OCI-LY3 (cell line): ENCODE data around the gene ALDH1L1.

Experiments used
- H2AFZ ChIP-seq: fragments of 200-600, 300-600 bp; shearing (Covaris generic); 2 replicates; pipeline ENCODE4 v1.6.0; 2014; ENCODE audit warnings: antibody characterized with exemption, low read depth, low read length
- H3K27ac ChIP-seq: fragments of 200-600, 300-600 bp; sonication (generic); 2 replicates; pipeline ENCODE4 v1.5.1; 2014; ENCODE audit warnings: mild to moderate bottlenecking, low read length, moderate library complexity, mixed read lengths
- H3K27me3 ChIP-seq: fragments of 200-600, 300-600 bp; sonication (generic); 2 replicates; pipeline ENCODE4 v1.6.1; 2014; ENCODE audit warnings: low read depth, low read length, mixed read lengths
- H3K36me3 ChIP-seq: fragments of 200-600, 300-600 bp; sonication (generic); replicated peaks from 2 replicates; pipeline ENCODE3; 2014; ENCODE audit warnings: low read depth, low read length, mixed read lengths
- H3K4me1 ChIP-seq: fragments of 300-600, 200-600 bp; sonication (generic); 2 replicates; pipeline ENCODE4 v1.6.1; 2014; ENCODE audit warnings: low read length, mixed read lengths
- H3K4me2 ChIP-seq: fragments of 200-600, 300-600 bp; sonication (generic); 2 replicates; pipeline ENCODE4 v1.6.1; 2014; ENCODE audit warnings: low read length, mixed read lengths
- H3K4me3 ChIP-seq: fragments of 300-600, 200-600 bp; sonication (generic); 2 replicates; pipeline ENCODE4 v1.5.1; 2014; ENCODE audit warnings: antibody characterized with exemption, mild to moderate bottlenecking, low read length, moderate library complexity
- H3K79me2 ChIP-seq: fragments of 300-600, 200-600 bp; shearing (Covaris generic); 2 replicates; pipeline ENCODE4 v1.6.1; 2014; ENCODE audit warnings: mild to moderate bottlenecking, low read length, mixed read lengths
- H3K9ac ChIP-seq: fragments of 300-600, 200-600 bp; shearing (Covaris generic); 2 replicates; pipeline ENCODE4 v1.6.0; 2014; ENCODE audit warnings: mild to moderate bottlenecking, low read length, moderate library complexity
- H3K9me3 ChIP-seq: fragments of 200-600, 300-600 bp; shearing (Covaris generic); 2 replicates; pipeline ENCODE4 v1.6.1; 2014; ENCODE audit warnings: low read length, mixed read lengths; ENCODE audit not compliant: insufficient read depth
- H4K20me1 ChIP-seq: fragments of 200-600, 300-600 bp; sonication (generic); 2 replicates; pipeline ENCODE4 v1.6.1; 2016; ENCODE audit warnings: low read length, mixed read lengths; ENCODE audit not compliant: insufficient read depth
- EZH2phosphoT487 ChIP-seq: fragments of 200-600 bp; shearing (Covaris generic); IDR thresholded peaks from 2 replicates; pipeline ENCODE4 v1.6.1; 2018; ENCODE audit warnings: antibody characterized with exemption, mixed run types, low read depth
- TF ChIP-seq, protein P1 (sequence below): fragments of 200-600, 300-600 bp; sonication (generic); IDR thresholded peaks from 2 replicates; pipeline ENCODE4 v1.5.1; 2014; ENCODE audit warnings: antibody characterized with exemption, low read length, low read depth

Gene ALDH1L1

GRCh38 chr3:126110431-126111125 is 69.8 kb downstream of the ALDH1L1 start:
- Histone ChIP-seq H2AFZ (no peak overlapping the region), H3K79me2 (no peaks in the 10 kb centered on the region), H3K4me2 (no peak overlapping the region), H3K9me3 (no peaks in the 10 kb centered on the region), H3K27me3 (no peaks in the 10 kb centered on the region), H4K20me1 (no peaks in the 10 kb centered on the region), H3K4me3 (no peak overlapping the region), H3K27ac (no peak overlapping the region), H3K9ac (no peak overlapping the region), H3K36me3 (no peaks in the 10 kb centered on the region), H3K4me1 (no peaks in the 10 kb centered on the region)
- no peak for TF ChIP-seq EZH2phosphoT487
- TF ChIP-seq, protein P1, sequence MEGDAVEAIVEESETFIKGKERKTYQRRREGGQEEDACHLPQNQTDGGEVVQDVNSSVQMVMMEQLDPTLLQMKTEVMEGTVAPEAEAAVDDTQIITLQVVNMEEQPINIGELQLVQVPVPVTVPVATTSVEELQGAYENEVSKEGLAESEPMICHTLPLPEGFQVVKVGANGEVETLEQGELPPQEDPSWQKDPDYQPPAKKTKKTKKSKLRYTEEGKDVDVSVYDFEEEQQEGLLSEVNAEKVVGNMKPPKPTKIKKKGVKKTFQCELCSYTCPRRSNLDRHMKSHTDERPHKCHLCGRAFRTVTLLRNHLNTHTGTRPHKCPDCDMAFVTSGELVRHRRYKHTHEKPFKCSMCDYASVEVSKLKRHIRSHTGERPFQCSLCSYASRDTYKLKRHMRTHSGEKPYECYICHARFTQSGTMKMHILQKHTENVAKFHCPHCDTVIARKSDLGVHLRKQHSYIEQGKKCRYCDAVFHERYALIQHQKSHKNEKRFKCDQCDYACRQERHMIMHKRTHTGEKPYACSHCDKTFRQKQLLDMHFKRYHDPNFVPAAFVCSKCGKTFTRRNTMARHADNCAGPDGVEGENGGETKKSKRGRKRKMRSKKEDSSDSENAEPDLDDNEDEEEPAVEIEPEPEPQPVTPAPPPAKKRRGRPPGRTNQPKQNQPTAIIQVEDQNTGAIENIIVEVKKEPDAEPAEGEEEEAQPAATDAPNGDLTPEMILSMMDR, result no peak

GRCh38 chr3:126109880-126110235 is 70.5 kb downstream of the ALDH1L1 start:
- TF ChIP-seq EZH2phosphoT487, result no peak
- TF ChIP-seq, protein P1, result no peak
- Histone ChIP-seq H3K4me1 (no peaks in the 10 kb centered on the region), H3K9me3 (no peaks in the 10 kb centered on the region), H3K27me3 (no peaks in the 10 kb centered on the region), H3K4me2 (no peak overlapping the region), H4K20me1 (no peaks in the 10 kb centered on the region), H2AFZ (no peak overlapping the region), H3K9ac (no peak overlapping the region), H3K36me3 (no peaks in the 10 kb centered on the region), H3K79me2 (no peaks in the 10 kb centered on the region), H3K4me3 (no peak overlapping the region), H3K27ac (no peak overlapping the region)

DNA sequence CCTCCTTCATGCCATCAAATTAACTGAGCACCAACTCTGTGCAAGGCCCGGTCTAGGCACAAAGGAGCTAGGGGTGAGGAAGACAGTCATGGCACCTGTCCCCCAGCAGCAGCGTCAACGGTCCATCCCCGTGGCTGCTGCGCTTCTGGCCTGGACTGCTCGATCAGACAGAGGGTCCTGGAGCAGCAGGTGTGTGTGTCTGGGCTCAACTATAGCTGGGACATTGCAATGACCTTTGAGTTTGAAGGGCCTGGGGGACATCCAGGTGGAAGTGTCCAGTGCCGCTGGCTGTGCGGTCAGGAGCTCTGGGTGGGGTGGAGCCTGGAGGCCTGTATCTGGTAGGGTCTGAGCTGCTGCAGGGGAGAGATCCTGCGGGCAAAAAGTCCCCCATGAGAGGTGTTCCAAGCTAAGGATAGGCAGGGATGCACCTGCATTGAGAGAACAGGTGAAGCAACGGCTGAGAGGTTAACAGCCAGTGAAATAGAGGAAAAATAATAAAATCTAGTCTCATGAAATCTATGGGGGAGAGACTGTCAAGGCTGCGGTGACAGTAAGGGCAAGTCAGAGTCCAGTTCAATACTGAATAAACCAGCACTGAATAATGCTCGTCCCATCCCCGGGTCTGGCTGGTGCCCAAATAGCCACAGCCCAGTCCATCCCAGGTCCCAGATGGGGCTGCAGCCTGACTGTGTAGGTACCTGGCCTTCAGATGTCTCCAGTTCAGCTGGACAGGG is 71.1 kb downstream of the ALDH1L1 start:
- Histone ChIP-seq H3K27me3 (no peaks in the 10 kb centered on the region), H2AFZ (no peak overlapping the region)

GRCh38 chr3:126108676-126109050 is 71.7 kb downstream of the ALDH1L1 start:
- Histone ChIP-seq H3K4me3 (no peak overlapping the region), H3K4me1 (no peaks in the 10 kb centered on the region), H3K9ac (no peak overlapping the region), H3K27me3 (no peaks in the 10 kb centered on the region), H3K27ac (no peak overlapping the region), H3K4me2 (no peak overlapping the region), H3K79me2 (no peaks in the 10 kb centered on the region), H4K20me1 (no peaks in the 10 kb centered on the region), H3K9me3 (no peaks in the 10 kb centered on the region), H2AFZ (no peak overlapping the region), H3K36me3 (no peaks in the 10 kb centered on the region)
- TF ChIP-seq, protein P1, result no peak
- TF ChIP-seq EZH2phosphoT487, result no peak

More for the DNA sequence above, 71.1 kb downstream of the ALDH1L1 start:
- Histone ChIP-seq H3K4me3 (no peak overlapping the region), H3K4me1 (no peaks in the 10 kb centered on the region), H3K9ac (no peak overlapping the region), H3K27ac (no peak overlapping the region), H3K9me3 (no peaks in the 10 kb centered on the region), H3K36me3 (no peaks in the 10 kb centered on the region), H4K20me1 (no peaks in the 10 kb centered on the region), H3K79me2 (no peaks in the 10 kb centered on the region), H3K4me2 (no peak overlapping the region)
- TF ChIP-seq, protein P1, result no peak
- no peak for TF ChIP-seq EZH2phosphoT487
